ENCODE measurements around the gene LRP11. TPM values are rescaled to one million over a fixed set of nuclear protein-coding genes. Genes with fewer than 3 reads are reported as not detected.

The LRP11 gene
- total and polyA plus RNA-seq, 9 of the 15 experiments (the other 6 are each of a cell fraction or from before 2014, with no cell fraction given), result 0.51 to 3.5 (median 2.4) TPM

- no peak for TF ChIP-seq SIRT6 (IDR thresholded peaks at IDR 0.05; ENCODE audit: low read depth, low read length)
- no peak for TF ChIP-seq BRD9 (IDR thresholded peaks at IDR 0.05; ENCODE audit: low read depth, partially characterized antibody)
- no peak for TF ChIP-seq ELF1 (tag; IDR thresholded peaks at IDR 0.05)
- no peak for TF ChIP-seq ZHX1 (conservative IDR thresholded peaks at IDR 0.05; ENCODE audit: low read length)
- peak; percentile 40; the same call in 1 of the 2 replicates for TF ChIP-seq C11orf30 (IDR thresholded peaks at IDR 0.05; ENCODE audit: low read depth)
- no peak for TF ChIP-seq SLC30A9 (CRISPR knock-in tag; IDR thresholded peaks at IDR 0.05)
- TF ChIP-seq BRD4 (IDR thresholded peaks at IDR 0.05), result peak; percentile 42; the same call in 1 of the 2 replicates
- TF ChIP-seq BHLHE40 (IDR thresholded peaks at IDR 0.05; ENCODE audit: low read length), result no peak
- no peak for TF ChIP-seq NFATC3 (IDR thresholded peaks at IDR 0.05)
- no peak for TF ChIP-seq UBTF (IDR thresholded peaks at IDR 0.05; ENCODE audit: borderline replicate concordance in 1 of 2, low read depth in 2 of 2, low read length in 2 of 2)
- TF ChIP-seq HDAC6 (IDR thresholded peaks at IDR 0.05; ENCODE audit: low read depth, low read length), result no peak
- no peak for TF ChIP-seq FIP1L1 (IDR thresholded peaks at IDR 0.05; ENCODE audit: low read depth, low read length, poor library complexity, severe bottlenecking)
- no peak for TF ChIP-seq CTCFL (IDR thresholded peaks at IDR 0.05; ENCODE audit: borderline replicate concordance, insufficient read depth, low read depth, low read length, poor library complexity, severe bottlenecking)
- no peak for TF ChIP-seq ZNF174 (CRISPR knock-in tag; IDR thresholded peaks at IDR 0.05)
- no peak for TF ChIP-seq CLOCK (CRISPR knock-in tag; IDR thresholded peaks at IDR 0.05; ENCODE audit: borderline replicate concordance)
- TF ChIP-seq EZH2 (IDR thresholded peaks at IDR 0.05; ENCODE audit: borderline replicate concordance, low read depth, low read length), result no peak
- no peak for TF ChIP-seq PCBP1 (IDR thresholded peaks at IDR 0.05; ENCODE audit: low read depth, low read length, poor library complexity, severe bottlenecking)
- TF ChIP-seq ZNF644 (tag; IDR thresholded peaks at IDR 0.05; ENCODE audit: low read depth), result no peak
- no peak for TF ChIP-seq ZNF354B (CRISPR knock-in tag; IDR thresholded peaks at IDR 0.05)
These were observed 5.2 kb upstream of the LRP11 start (continued) for GRCh38 chr6:149869275-149869892.
